Measurements from ENCODE around the gene TMEM63A.
"Not testable (repeated sequence)": the region's sequence is repeated elsewhere in the genome, so short reads cannot be mapped to it uniquely, and the experiment has no call there.

TMEM63A gene

DNA sequence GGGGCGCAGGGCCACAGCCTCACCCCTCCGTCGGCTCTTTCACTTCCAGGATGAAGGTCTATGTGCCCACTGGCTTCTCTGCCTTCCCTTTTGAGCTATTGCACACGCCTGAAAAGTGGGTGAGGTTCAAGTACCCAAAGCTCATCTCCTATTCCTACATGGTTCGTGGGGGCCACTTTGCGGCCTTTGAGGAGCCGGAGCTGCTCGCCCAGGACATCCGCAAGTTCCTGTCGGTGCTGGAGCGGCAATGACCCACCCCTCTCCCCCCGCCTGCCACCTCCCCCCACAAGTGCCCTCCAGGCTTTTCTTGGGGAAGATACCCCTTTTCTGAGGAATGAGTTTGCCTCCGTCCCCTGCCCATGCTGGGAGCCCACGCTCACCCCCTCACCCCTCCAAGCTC is 37.1 kb downstream of the TMEM63A start:
- DNase-seq (ENCODE audit: low spot score) = no peak

DNA sequence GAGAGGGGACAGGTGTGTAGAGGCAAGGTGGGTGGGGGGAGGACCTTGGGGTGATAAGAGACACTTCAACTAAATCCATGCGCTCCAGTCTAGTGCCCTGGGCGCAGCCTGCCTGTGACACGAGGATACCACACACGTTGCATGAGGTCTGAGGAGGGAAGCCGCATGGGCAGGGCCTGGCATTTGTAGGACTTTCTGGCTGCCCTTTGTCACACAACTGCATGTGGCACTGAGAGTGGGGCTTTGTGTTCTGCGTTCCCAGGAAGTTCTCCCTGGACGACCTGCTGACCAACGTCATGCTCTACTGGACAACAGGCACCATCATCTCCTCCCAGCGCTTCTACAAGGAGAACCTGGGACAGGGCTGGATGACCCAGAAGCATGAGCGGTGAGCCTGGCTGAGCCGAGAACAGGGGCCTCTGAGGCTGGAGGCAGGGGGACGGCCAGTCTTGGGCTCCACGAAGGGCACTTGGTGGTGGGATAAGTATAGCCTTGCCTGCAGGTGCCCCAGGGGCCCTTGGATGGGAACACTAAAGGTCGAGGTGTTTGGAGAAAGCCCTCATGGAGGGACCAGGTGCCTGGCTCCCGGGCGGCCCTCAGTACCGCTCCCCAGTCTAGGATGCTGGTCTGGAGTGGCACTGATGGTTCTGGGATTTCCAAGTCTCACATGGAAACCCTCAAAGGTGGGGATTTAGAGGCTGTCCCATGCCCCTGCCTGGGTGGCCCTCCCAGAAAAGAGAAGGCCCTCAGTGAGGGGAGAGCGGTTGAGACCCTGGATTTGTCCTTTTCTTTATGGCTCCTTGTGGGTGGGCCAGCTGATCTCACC is 37.7 kb downstream of the TMEM63A start:
- peak; percentile 53 for DNase-seq (ENCODE audit: low spot score)

- no peak for DNase-seq (ENCODE audit: low spot score)
Measured at GRCh38 chr1:225843426-225843795, 38.8 kb downstream of the TMEM63A start.

GRCh38 chr1:225842788-225843425 is 39.3 kb downstream of the TMEM63A start:
- peak; percentile 25 for DNase-seq (ENCODE audit: low spot score)

DNA sequence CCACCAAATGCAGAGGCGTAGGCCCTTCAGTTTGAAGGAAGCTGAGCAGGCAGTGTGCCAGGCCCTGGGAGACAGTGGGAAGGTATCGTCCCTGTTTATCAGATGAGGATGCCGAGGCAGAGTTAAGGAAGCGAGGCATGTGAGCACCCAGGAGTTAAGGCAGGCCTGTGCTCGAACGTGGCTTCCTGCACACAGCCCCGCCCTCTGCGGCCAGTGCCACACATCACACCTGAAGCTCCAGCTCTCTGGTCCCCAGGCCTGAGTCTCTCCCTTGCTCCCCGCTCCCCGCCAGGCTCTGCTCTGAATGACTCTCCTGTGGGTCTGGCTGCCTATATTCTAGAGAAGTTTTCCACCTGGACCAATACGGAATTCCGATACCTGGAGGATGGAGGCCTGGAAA is 40.1 kb downstream of the TMEM63A start:
- no peak for DNase-seq (ENCODE audit: low spot score)

GRCh38 chr1:225840713-225841112 is 41.5 kb downstream of the TMEM63A start:
- no peak for DNase-seq (ENCODE audit: low spot score)

- no peak for DNase-seq (ENCODE audit: low spot score)
Measured at GRCh38 chr1:225840223-225840610, 42.0 kb downstream of the TMEM63A start.

GRCh38 chr1:225838793-225839192 is 43.4 kb downstream of the TMEM63A start:
- no peak for DNase-seq (ENCODE audit: low spot score)

- DNase-seq (ENCODE audit: low spot score) = not testable (repeated sequence)
Measured at GRCh38 chr1:225836296-225836695, 45.9 kb downstream of the TMEM63A start.

- DNase-seq (ENCODE audit: low spot score) = no peak
Measured at GRCh38 chr1:225835856-225836255, 46.3 kb downstream of the TMEM63A start.

- no peak for DNase-seq (ENCODE audit: low spot score)
Measured at GRCh38 chr1:225834417-225835329, 47.5 kb downstream of the TMEM63A start.

DNA sequence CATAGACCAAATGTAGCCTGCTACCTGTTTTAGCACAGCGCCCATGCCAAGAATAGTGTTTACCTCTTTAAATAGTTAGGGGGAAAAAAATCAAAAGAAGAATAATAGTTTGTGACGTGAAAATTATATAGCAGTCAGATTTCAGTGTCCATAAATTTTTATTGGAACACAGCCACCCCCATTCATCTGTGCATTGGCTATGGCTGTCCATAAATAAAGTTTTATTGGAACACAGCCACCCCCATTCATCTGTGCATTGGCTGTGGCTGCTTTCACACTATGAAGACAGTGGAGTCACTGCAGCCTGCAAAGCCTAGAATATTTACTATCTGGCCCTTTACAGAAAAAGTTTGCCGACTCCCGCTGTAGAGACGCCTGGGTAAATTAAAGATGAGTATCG is 51.3 kb downstream of the TMEM63A start:
- DNase-seq (ENCODE audit: low spot score) = no peak

- no peak for DNase-seq (ENCODE audit: low spot score)
Measured at GRCh38 chr1:225828706-225829345, 53.4 kb downstream of the TMEM63A start.

DNA sequence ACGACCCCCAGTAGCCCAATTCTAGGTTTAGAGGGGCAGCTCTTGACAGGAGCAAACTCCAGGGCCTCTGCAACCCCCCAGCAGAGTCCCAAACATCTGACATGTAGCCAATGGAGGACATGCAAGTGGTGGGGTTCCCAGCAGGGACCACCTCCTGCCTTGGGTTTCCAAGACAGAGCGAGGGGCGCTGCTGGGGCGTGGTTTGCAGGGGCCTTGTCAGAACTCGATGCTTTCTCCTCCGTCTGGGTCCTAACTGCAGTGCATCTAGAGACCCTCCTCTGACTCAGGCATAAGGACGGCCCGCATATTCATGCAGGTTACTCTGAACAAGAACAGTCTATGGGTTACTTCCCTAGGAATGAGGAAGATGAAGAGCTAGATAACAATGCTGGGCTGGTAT is 55.1 kb downstream of the TMEM63A start:
- DNase-seq (ENCODE audit: low spot score) = no peak

- DNase-seq (ENCODE audit: low spot score) = no peak
Measured at GRCh38 chr1:225825607-225826007, 56.6 kb downstream of the TMEM63A start.

DNA sequence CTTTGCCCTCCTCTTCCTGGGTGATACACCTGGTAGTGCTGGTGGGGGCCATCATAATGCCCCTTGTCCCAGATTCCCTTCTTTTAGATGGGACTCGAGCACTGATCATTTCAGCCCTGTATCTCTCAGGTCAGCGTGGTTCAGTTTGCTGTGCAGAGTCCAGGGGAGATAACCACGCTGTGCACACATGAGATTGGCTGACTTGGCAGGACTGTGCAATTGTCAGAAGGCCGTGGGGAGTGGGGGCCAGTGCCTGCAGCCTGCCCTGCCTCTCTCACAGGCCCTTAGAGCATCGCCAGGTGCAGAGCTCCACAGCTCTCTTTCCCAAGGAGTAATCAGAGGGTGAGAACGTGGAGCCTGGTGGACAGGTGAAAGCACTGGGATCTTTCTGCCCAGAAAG is 57.1 kb downstream of the TMEM63A start:
- DNase-seq (ENCODE audit: low spot score) = no peak

GRCh38 chr1:225824533-225824941 is 57.6 kb downstream of the TMEM63A start:
- DNase-seq (ENCODE audit: low spot score) = no peak

DNA sequence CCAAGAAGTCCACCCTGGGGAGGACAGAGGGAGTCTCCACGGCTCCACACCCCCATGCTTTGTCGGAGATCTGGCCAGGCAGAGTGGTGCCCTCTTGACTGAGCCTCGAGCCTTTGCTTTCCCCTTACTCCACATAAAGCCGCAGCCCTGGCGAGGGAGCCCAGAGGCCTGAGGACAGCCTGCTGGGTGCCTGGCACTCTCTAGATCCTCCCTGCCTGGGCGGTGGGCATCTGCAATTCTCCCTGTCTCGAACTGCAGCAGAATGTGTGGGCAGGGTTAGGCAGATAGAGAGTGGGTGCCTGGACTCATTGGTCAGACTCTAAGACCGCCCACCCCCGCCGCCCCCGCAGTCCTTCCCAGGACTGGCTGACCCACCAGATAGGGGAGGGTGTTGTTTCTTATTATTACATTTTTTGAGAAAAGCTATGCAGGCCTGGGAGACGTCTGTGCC is 58.3 kb downstream of the TMEM63A start:
- no peak for DNase-seq (ENCODE audit: low spot score)

DNA sequence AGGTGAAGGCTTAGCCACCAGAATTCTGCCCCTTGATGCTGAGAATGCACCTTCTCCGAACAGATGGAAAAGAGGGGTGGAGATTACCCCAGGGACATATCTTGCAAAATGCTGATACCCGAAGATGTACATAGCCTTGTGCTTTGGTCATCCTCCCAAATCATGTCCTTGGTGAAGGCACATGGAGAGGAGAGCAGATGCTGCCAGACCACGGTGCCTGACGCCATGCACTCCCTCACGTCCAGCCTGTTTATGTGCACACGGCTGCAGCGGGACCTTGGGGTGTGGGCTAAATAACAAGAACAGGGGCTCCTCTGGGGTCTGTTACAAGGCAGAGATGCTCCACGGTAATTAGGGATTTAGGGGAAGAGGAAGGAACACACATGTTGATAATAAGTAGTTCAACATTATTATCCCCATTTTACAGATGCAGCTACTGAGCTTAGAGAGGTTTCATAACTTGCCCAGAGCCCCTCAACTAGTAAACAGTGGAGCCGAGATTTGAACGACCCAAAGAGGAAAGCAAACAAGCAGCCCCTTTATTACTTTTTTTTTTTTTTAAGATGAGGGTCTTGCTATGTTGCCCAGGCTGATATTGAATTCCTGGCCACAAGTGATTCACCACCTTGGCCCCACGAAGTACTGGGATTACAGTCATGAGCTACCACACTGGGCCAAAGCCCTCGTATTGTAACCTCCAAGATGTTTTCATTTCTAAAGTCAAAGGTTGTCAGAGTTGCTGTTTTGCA is 59.4 kb downstream of the TMEM63A start:
- no peak for DNase-seq (ENCODE audit: low spot score)

- no peak for DNase-seq (ENCODE audit: low spot score)
Measured at GRCh38 chr1:225820522-225821120, 61.6 kb downstream of the TMEM63A start.

Data from kidney tubule cell (primary cell).